Hematopoietic multipotent progenitor cell treated with erythropoietin and hydrocortisone succinate and interleukin-3 and kit ligand, for 17 days (in vitro differentiated cells): ENCODE data around the gene VDR.
"Not testable (repeated sequence)": the region's sequence is repeated elsewhere in the genome, so short reads cannot be mapped to it uniquely, and the experiment has no call there.

Source experiments
- DNase-seq: peaks from one replicate; pipeline ENCODE4 v3.0.0-alpha.2; 2015; ENCODE audit warnings: low spot score

The VDR gene

DNA sequence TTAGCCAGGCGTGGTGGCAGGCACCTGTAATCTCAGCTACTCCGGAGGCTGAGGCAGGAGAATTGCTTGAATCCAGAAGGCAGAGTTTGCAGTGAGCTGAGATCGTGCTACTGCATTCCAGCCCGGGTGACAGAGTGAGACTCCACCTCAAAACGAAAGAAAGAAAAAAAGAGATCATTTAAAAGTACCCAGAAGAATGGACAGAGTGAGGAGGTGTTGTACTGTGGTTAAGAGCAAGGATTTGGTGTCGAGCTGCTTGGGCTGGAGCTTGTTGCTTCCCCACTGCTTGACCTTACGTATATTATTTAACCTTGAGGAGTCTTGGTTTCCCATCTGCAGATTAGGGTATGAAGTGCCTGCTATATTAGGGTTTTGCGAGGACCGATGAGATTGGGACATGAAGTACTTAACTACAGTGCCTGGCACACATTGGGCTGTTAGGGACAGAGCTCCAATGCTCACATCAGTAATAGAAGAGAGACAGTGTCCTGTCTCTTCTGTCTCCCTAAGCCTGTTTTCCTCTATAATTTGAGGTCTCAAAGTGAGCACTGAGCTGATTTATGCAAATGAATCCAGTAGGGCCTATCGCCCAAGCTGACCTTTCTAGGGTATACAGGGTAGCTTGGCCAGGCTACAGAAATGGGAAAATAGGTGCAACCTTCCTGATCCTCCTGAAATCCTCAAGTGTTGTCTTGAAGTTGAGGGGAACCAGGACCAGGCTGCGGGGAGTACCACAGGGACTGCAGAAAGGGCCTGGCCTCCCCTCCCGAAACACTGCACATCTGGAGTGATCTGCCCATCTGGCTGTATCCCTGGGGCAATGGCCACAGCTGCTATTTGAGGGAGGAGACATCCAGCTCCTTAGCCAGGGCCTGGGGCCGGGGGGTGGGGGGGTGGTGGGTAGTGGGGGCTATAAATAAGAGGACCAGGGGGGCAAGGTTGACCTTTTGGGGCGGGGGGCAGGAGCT, 76.5 kb downstream of the VDR start:
- no peak for DNase-seq

DNA sequence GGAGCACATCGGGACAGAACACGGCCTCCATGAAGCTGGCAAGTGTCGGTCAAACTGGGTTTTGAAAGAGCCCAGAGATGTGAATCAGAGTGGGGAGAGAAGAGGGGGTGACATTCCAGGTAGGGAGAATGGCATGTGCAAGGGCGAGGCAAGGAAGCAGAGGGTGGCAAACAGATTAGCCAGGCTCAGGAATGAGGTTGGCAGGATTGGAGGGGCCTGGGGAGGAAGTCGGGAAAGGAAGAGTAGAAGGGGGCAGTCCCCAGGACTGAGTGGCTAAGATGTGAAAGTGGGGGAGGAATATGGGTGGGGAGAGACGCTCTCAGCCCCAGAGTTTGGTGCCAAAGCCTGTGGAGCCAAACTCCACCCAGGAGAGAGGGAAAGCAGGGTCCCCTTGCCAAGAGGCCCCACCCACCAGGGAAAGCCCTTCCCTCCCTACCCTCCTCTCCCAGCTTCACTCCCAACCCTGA, 79.6 kb downstream of the VDR start:
- DNase-seq = no peak

DNA sequence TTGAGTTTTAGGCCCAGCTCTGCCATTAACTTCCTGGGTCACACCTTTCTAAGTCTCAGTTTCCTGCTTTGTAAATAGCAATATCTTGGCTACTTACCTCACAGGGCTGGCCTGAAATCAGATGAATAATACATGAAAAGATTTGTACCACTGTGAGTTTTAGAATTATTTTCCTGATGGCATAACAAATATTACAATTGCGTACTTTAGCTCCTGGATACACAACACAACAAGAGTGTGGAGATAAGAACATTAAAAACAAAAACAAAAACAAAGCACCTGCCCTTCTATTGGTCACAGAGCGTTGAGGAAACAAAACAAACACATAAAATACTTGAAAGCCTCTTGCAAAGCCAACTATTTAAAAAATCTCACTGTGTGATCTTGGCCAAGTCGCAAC, 80.2 kb downstream of the VDR start:
- DNase-seq = no peak

DNA sequence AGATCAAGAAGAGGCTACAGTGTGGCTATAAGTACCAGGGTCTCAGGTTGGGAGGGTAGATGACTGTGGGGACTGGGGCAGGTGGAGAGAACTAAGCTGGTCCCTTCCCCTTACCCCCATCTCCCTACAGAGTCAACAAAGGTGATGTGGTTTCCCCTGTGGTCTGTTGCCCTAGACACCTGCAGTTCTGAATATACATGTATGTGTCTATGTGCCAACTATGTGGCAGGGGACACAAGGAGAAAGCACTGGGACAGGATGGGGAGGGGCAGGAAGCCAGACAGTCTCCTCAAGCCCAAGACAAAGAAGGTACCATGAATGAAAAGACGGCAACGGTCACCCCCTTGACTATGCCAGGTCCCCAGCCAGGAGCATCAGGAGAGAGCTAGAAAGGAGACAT, 80.6 kb downstream of the VDR start:
- no peak for DNase-seq

DNA sequence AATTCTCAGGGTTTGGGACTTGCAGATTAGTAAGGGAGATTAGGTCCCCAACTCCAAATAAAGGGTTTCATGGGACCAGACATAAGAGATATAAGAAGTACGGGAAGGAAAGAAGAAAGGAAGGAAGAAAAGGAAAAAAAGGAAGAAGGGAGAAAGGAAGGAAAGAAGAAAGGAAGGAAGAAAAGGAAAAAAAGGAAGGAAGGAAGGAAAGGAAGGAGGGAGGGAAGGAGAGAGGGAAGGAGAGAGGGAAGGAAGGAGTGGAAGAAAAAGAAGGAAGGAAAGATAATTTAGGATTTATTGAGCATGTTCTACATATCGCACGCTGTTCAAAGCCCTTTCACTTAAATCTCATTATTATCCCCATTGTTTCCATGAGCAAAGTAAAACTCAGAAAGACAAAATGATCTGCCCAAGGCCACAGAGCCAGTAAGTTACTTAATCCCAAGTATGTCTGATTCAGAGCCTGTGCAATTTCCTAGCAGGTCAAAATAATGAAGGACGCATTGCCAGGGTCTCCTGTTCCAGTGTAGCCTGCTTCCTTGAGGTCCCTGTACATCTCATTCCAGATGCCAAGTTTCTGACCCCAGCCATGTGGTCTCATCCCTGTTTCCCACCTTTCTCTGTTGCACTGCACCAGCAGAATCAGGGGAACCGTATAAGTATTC, 81.2 kb downstream of the VDR start:
- no peak for DNase-seq

DNA sequence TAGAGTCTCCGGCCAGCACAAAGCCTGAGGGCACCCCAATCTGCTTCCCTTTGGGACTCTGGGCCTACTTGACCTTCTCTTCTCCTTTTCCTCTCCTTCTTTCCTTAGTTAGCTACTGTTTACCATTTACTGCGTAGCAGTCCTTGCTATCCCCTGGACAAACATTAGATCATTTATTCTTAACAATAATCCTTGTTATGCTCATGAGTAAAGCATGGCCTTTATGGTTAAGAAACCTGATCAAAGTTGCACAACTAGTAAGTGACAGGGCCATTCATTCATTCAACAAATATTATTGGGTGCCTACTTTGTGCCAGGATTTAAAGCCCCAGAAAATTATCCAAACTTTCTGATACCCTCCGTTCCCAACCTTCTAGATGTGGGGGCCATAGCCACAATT, 81.9 kb downstream of the VDR start:
- DNase-seq = no peak

DNA sequence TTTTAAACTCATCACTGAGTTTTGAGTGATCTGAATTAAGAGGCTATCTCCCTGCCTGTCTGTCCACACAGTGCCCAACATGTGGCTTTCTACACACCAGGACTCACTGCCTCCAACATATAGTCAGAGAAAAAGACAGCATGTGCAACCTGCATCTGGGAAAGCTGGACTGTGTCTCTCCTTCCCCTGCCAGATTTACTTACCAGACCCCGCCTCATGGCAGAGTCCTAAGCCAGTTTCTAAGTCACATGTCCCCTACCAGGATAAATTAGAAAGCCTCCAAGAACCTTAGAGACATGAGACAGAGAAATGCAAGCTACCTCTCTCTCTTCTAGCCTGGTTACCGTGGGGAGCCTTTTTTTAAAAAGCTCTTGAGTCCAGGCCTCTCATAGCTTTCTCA, 82.4 kb downstream of the VDR start:
- no peak for DNase-seq

DNA sequence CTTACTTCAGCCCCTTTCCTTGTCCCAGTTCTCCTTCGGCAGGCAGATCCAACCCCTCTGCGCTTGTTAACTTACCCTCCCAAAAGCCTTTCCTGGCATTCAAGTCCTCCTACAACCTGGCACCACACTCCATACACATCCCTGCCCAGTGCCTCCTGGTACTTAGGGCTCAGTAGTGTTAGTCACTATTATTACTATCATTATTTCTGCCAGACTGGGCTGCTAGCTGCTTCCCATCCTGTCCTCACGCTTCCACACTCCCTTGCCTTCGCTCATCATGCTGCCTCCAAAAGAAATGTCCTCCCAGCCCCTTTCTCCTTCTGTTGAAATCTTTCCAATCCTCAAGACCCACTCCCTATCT, 83.5 kb downstream of the VDR start:
- no peak for DNase-seq

DNA sequence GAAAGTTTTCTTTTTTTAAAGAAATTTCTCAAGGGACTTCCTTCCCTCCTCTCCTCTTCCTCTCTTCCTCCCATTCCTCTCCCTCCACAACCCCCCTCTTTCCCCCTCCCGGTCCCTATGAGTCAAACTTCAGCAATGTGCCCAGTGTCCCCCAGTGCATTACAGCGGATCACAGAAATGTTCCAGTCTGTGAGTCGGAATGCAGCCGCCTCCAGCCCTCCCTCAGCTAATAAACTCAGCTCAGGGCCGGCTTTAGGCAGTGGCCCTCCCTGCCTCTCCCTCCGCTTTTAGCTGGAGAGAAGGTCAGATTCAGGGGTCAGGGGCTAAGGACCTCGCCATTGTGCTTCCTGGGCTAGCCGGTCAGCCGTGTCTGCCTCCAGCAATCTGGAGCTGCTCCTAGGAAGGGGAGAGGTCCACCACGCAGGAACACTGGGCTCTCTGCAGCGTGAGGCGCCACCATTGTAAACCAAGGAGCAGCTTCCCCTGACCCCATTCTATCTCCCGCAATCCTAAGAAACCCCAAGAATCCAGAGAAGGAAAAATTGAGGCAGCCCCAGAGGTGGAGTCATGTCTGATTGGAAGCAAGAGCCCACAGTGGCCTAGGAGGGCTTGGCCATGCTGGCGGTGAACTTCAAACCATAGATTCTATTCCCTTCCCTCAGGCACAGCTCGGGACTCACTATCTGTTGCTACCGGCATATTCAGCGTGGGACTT, 84.0 kb downstream of the VDR start:
- DNase-seq = no peak

DNA sequence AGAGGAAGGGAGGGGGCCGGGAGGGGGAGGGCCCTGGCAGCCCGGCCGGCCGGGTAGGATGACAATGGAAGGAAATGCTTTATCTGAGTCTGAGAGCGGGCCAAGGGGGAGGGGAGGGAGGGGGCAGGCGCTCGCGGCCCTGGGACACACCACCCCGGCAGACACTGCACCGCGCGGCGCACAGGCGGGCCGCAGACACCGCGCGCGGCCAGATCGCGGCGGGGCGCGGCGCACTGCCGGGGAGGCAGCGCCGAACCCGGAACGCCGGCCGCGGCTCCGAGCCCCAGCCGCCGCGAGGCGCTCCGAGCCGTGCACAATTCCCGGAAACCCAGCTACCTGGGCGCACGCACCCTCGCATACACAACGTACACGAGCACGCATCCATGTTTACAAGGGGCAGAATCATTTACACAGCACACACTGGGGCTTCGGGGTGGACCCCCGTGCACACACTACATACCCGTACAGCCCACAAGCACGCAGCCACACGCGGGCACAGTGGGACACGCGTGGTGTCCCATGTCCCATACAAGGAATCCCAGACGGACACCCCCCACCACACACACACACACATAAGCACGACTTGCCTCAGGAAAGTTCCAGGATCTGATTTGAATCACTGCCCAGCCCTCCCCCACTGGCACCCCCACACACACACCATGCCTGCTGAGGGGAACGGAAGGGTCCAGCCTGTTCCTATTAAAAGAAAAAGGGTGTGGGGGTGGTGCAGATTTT, 84.7 kb downstream of the VDR start, which contains the start of gene HDAC7:
Gene HDAC7, minus strand, starts transcription at position 8 of the 735 bp plus-strand sequence. CDS start 118 bp downstream, outside the sequence.
- no peak for DNase-seq

DNA sequence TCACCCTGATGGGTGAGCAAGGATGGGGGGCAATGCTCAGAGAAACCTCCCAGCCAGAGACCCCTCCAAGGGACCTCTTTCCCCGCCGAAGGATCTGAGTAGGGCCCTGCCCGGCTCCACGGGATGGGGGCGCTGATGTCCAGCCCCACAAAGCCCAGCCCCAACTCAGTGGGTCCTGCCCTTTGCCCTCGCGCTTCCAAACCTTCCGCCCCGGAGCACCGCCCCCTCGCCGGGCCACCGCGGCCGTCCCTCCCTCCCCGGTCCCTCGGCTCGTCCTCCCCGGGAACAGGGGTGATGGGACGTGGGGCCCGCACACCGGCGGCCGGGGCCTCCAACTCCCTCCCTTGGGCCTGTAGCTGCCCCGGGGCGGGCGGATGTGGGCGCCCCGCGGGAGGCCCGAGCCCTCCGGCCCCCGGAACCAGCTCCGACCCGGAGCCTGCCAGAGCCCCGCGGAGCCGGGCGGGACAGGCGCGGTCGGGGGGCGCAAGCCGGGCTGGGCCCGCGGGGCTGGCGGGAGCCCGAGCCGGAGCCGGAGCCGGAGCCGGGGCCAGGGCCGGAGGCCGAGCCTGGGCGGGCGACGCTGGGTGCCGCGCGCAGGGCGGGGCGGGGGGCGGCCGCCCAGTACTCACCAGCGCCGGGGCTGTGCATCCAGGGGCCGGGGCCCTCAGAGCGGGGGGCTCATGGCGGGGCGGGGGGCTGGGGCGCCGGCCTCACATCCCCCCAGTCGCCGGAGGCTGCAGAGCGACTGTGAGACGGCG, 85.5 kb downstream of the VDR start:
- no peak for DNase-seq

DNA sequence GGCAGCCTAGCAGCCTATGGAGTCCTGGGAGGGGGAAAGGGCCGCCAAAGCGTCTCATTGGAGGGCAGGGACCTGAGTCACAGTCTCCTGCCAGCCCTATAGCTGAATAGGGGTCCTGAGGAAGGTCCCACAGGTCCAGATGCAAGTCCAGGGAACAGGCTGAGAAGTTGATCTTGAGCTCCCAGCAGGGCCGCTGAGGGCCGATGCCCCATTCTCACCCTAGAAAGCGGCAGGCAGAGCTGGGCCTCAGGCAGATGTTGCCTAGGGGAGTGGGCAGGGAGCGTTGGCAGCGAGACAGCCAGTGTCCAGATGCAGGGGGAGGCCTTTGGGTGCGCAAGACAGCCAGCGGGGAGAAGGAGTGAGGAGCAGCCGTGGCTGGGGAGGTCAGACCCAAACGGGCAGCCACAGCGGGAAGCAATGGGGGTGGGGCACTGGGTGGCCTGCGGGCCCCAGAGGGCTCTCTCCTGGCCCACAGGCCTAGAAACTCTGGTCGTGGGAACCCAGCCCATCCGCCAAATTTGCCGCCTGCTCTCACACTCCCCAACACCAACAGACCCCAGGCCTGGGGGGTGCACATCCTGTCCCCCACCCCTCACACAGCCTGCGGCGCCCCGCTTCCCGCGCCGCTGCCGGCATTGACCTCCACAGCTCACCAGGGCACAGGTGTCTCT, 86.2 kb downstream of the VDR start:
- DNase-seq = no peak

DNA sequence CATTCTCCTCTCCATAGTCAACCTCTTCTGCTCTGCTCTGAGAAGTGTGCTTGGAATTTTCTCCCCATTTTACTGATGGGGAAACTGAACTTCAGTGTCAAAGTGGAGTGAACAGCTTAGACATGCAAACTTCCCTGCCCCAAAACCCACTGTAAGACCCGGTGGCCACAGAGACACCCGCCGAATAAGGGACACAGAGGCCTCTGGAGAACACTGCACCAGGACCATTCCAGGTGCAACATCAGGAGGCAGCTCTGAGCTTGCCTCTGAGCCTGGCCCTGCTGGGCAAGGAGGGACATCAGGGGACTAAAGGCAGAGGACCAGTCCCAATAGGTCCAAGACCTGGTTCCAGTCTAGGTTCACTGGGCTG, 86.8 kb downstream of the VDR start:
- no peak for DNase-seq

DNA sequence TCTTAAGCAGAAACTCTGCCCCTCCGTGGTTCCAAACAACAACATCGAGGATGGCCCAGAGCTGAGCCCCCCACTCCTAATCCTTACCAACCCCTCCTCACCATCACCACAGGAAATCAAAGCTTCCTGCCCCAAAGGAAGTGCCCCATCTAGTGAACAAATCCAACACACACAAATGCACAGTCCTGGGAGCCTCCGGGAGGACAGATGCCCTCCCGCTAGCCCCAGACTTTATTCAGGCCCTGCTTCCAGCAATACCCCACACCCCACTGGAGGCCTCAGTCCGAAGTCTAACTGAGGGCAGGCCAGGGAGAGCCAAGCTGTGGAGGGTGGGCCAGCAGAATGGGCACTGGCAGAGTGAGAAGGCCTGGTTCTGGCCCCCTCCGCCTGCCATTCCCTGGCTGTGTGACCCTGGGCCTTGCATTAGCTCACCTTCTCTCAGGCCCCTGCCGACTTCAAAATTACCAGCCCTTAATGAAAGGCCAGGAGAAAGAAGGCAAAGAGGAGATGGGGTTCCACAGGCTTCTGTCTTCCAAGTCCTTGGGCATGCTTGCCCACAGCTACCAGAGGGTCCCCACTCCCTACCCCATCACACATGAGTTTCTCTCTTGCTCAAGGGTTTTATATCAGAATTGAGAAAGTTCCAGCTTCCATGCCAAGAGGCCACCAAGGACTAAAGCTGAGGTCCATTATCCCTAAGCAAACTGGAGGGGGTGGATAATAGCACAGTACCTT, 87.4 kb downstream of the VDR start:
- no peak for DNase-seq

DNA sequence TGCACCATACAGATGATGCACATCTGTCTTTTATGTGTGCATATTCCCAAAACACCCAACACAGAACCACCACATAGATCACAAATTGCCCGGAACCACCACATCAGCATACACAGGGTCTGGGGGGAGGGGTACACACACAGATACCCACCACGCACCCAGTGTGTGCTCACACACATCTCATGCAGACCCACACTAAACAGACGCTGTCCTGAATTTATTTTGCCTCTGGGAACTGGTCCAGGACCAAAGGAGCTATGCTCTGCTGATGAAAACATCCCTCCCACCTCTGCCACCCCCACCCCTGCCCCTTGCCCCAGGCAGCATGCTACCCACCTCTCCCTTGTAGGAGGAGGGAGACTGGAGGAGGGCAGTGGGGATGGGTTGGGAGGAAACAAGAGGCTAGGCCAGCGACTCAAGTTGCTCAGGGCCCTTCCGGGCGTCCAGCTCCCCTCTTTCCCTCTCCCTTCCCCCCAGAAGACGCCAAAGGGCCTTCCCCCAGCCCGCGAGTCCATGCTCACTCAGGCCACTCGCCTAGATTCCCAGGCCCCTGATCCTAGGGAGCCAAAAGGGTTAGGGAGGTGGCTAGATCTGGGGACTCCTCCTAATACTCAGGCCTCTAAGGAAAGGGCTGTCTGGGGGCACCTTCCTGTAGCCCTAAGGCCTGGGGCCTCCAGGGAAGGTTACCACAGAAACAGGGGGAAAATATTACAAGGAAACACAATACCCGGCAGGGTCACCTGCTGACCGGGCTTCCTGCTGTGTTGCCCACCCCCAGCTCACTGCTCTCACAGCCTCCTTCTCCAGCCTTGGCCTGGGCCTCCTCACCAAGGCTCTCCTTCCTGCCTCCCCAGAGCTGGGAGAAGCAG, 88.2 kb downstream of the VDR start:
- DNase-seq = no peak

DNA sequence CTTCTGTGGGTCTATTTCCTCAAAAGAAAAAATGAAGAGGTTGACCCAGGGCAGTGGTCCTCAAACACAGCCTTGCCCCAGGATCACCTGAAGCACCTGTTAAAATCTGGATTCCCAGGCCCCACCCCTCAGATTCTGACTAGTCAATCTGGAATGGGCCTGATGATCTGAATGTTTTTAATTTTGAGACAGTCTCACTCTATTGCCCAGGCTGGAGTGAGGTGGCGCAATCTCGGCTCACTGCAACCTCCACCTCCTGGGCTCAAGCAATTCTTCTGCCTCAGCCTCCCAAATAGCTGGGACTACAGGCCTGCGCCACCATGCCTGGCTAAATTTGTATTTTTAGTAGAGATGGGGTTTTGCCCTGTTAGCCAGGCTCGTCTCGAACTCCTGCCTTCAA, 89.3 kb downstream of the VDR start:
- not testable (repeated sequence) for DNase-seq

DNA sequence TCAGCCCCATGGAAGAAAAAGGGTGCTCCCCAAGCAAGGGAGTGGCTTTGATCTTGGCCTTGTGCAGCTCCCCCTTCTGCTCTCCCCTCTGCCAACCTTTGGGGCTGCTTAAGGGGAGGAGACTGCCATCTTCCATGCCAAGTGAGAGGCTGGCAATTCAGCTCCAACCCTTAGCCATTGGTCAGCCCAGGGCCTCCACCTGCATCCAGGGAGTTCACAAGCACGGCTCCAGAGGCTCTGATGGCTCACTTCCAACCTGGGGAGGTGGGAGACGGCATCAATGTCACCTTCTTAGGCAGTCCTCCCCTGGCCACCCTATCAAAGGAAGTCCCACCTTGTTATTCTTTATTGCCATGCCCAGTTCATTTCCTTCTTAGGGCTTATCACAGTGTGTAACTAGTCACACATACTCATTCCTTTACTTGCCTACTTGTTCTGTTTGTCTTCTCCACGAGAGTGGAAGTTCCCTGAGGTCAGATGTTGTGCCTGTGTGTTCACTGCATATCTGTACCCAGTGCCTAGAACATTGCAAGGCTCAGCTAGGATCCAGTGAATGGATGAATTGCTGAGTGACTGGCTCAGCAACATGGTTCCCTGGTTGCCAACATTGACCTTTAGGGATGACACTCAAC, 90.1 kb downstream of the VDR start:
- DNase-seq = no peak

DNA sequence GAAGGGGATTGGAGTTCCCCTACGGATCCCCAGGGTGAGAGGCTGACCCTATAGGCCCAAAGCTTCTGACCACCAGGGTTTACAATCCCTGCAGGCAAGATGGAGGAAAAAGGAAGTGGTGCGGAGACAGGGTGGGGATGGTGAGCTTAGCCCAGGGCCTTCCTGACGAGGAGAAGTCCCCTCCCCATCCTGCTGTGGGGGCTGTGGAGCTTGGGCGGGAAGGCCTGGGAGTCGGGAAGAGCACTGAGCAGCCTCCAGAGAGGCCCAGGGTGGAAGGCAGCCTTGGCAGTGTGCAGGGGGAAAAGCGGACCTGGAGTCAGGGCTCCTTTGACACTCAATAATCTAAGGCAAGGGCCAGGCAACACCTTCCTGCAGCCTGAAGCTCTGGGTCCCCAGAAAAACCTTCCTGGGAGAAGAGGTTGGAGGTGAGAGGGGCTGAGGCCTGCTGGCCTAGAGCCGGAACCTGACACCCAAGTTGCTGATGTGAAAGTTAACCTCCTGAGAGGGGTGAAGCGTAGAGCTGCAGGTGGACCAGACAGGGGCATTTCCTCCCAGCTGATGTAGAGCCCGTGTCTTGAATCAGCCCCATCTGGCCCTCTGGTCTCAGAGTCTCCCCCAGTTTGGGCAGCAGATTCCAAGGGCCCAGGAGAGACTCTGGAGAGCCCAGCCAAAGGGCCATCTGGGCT, 91.1 kb downstream of the VDR start:
- DNase-seq = no peak
